C4-2B (cell line): ENCODE data around the gene ZNF684.
"Not testable (repeated sequence)": the region's sequence is repeated elsewhere in the genome, so short reads cannot be mapped to it uniquely, and the experiment has no call there.

Experiments
- H3K27ac ChIP-seq: fragments of 450-650 bp; 2 replicates; pipeline ENCODE4 v1.5.1; 2017
- CTCF ChIP-seq: fragments of 450-650 bp; conservative IDR thresholded peaks from 2 replicates; pipeline ENCODE4 v1.5.1; 2017; ENCODE audit warnings: mild to moderate bottlenecking
- ZFX ChIP-seq: fragments of 450-650 bp; IDR thresholded peaks from 2 replicates; pipeline ENCODE4 v1.6.1; 2017

Gene ZNF684

GRCh38 chr1:40531381-40532061 is at the start of gene ZNF684:
TSS of gene ZNF684 (plus strand) at chr1:40531637. CDS start at chr1:40533167, 1,530 bp downstream.
- peak within 1 kb of the TSS; percentile 72 for H3K27ac ChIP-seq
- TF ChIP-seq CTCF (no peak), ZFX (no peak)

- TF ChIP-seq CTCF: no peak
- no peak for TF ChIP-seq ZFX
- no peak overlapping the region for H3K27ac ChIP-seq
Observed at GRCh38 chr1:40495315-40495903, 36.0 kb upstream of the ZNF684 start.

- H3K27ac ChIP-seq: not testable (repeated sequence)
Observed at GRCh38 chr1:40502651-40503050, 28.8 kb upstream of the ZNF684 start.

GRCh38 chr1:40507973-40508372 is 23.5 kb upstream of the ZNF684 start:
- peak overlapping the region; percentile 53; the same call in 1 of the 2 replicates for H3K27ac ChIP-seq
- TF ChIP-seq CTCF (no peak), ZFX (no peak)

- H3K27ac ChIP-seq: peak within 1 kb of the TSS; percentile 53
- TF ChIP-seq ZFX (peak; percentile 41), CTCF (no peak)
Observed at GRCh38 chr1:40508375-40509341, 22.8 kb upstream of the ZNF684 start, which contains the start of gene EXO5. TSS of gene EXO5 (plus strand) at chr1:40508767. CDS start at chr1:40514545, 5,778 bp downstream.

GRCh38 chr1:40519517-40519916 is 11.9 kb upstream of the ZNF684 start:
- no peak overlapping the region for H3K27ac ChIP-seq
- TF ChIP-seq ZFX (no peak), CTCF (no peak)

GRCh38 chr1:40530735-40531380 is 579 bp upstream of the ZNF684 start:
- no peak for TF ChIP-seq ZFX
- peak overlapping the region; percentile 72 for H3K27ac ChIP-seq

GRCh38 chr1:40532062-40532389 is 589 bp downstream of the ZNF684 start:
- H3K27ac ChIP-seq: peak overlapping the region; percentile 72
- TF ChIP-seq ZFX (no peak), CTCF (no peak)
